HepG2 (cell line): ENCODE data around the gene MYPN. TPM values are rescaled to one million over a fixed set of nuclear protein-coding genes. Genes with fewer than 3 reads are reported as not detected.

Experiments
- ATAC-seq: fragments of 200-7000 bp; cut with Tn5 transposase; 3 replicates; pipeline ENCODE4 v1.9.1; 2020; ENCODE audit warnings: mild to moderate bottlenecking, moderate library complexity
- BruUV-seq: library from RNA; stranded (reverse); fragments of 400-500 nt; replicated peaks from 2 replicates; lab custom pipeline; 2021; lab: Mats Ljungman, UMichigan
- CTCF ChIA-PET: fragments of 300-600 bp; formaldehyde crosslinking; extraction: SDS; loops from one replicate; lab custom pipeline; 2021; ENCODE audit warnings: low total read pairs, inconsistent platforms, low intra/inter-chr PET ratio; lab: Yijun Ruan, JAX
- POLR2A ChIA-PET: fragments of 350-600 bp; sonication (Branson Sonifier 250); formaldehyde crosslinking; loops from one replicate; lab custom pipeline; 2020; ENCODE audit warnings: antibody characterized with exemption, inconsistent platforms; lab: Yijun Ruan, JAX
- DNase-seq: peaks from one replicate; pipeline ENCODE4 v3.0.0-alpha.2; 2015; ENCODE audit warnings: low spot score
- FAIRE-seq: peaks from 3 replicates; lab custom pipeline; 2011; peaks lifted over from hg19 to GRCh38; lab: Jason Lieb, UNC
- H2AFZ ChIP-seq: one replicate; pipeline ENCODE4 v1.6.1; 2011; ENCODE audit warnings: low read length, inconsistent platforms
- H3K27ac ChIP-seq: fragments of 300-600 bp; 3 replicates; pipeline ENCODE4 v1.8.0; 2011; ENCODE audit warnings: mixed run types, mild to moderate bottlenecking, mixed read lengths, low read length, inconsistent platforms; ENCODE audit not compliant: insufficient read depth; ENCODE audit errors: extremely low read length
- H3K27me3 ChIP-seq, 2 experiments: fragments of 200-600 bp in 1 of 2; 2 replicates in 1 of 2; 3 replicates in 1 of 2; pipeline versions ENCODE4 v1.6.0 to v1.8.0; 2011; ENCODE audit warnings: low read length in 2 of 2, mild to moderate bottlenecking in 2 of 2, moderate library complexity in 2 of 2, inconsistent platforms in 1 of 2; ENCODE audit not compliant: insufficient read depth in 2 of 2, control insufficient read depth in 1 of 2
- H3K36me3 ChIP-seq, 2 experiments: fragments of 200-600 bp in 1 of 2; replicated peaks in 1 of 2; 2 replicates in 1 of 2; 3 replicates in 1 of 2; pipeline versions ENCODE4 v1.5.1 to v1.8.0; 2011; ENCODE audit warnings: low read length in 2 of 2, inconsistent platforms in 1 of 2; ENCODE audit not compliant: insufficient read depth in 2 of 2, control insufficient read depth in 1 of 2
- H3K4me1 ChIP-seq: 2 replicates; pipeline ENCODE4 v1.5.1; 2012; ENCODE audit warnings: low read length, inconsistent platforms; ENCODE audit not compliant: insufficient read depth
- H3K4me2 ChIP-seq: 2 replicates; pipeline ENCODE4 v1.6.0; 2011; ENCODE audit warnings: low read depth, low read length, inconsistent platforms
- H3K4me3 ChIP-seq, 3 experiments: fragments of 200-600 bp in 1 of 3; sonication (generic), shearing (Covaris generic) in 1 of 3; replicated peaks in 1 of 3; 2 replicates each; pipeline ENCODE4 v1.5.1; 2011 to 2016; ENCODE audit warnings: low read length in 3 of 3, inconsistent platforms in 2 of 3, low read depth in 2 of 3, mild to moderate bottlenecking in 2 of 3, control low read depth in 1 of 3, mixed read lengths in 1 of 3; ENCODE audit not compliant: insufficient read depth in 1 of 3
- H3K79me2 ChIP-seq: one replicate; pipeline ENCODE4 v1.6.1; 2011; ENCODE audit warnings: low read length, inconsistent platforms; ENCODE audit not compliant: insufficient read depth
- H3K9ac ChIP-seq: 2 replicates; pipeline ENCODE4 v1.6.0; 2011; ENCODE audit warnings: mild to moderate bottlenecking, low read depth, low read length, inconsistent platforms; ENCODE audit not compliant: insufficient read depth
- H3K9me3 ChIP-seq: 2 replicates; pipeline ENCODE4 v1.5.1; 2012; ENCODE audit warnings: mild to moderate bottlenecking, low read length
- H4K20me1 ChIP-seq: 2 replicates; pipeline ENCODE4 v1.6.0; 2011; ENCODE audit warnings: inconsistent platforms, mild to moderate bottlenecking, low read length, moderate library complexity; ENCODE audit not compliant: insufficient read depth
- DNMT3B ChIP-seq: conservative IDR thresholded peaks from 2 replicates; pipeline ENCODE4 v1.6.1; 2016; ENCODE audit warnings: missing biosample characterization, control low read depth
- MAFK ChIP-seq, 2 experiments: IDR thresholded peaks in 1 of 2; conservative IDR thresholded peaks in 1 of 2; 2 replicates each; pipeline ENCODE4 v1.6.1; 2011; ENCODE audit warnings: improper control_type of control experiment in 2 of 2, low read length in 2 of 2
- MEIS1 ChIP-seq: sonication (generic); formaldehyde crosslinking; IDR thresholded peaks from 2 replicates; pipeline ENCODE4 v1.9.0; 2021; ENCODE audit warnings: mild to moderate bottlenecking, missing genetic modification reagents, moderate library complexity, borderline replicate concordance
- PITX1 ChIP-seq: sonication (generic); formaldehyde crosslinking; IDR thresholded peaks from 2 replicates; pipeline ENCODE4 v1.5.1; 2020; ENCODE audit warnings: mild to moderate bottlenecking, missing genetic modification reagents
- STAG1 ChIP-seq: sonication (generic); formaldehyde crosslinking; IDR thresholded peaks from 2 replicates; pipeline ENCODE4 v1.4.0; 2020; ENCODE audit warnings: missing genetic modification reagents
- ZNF235 ChIP-seq: sonication (generic); formaldehyde crosslinking; IDR thresholded peaks from 2 replicates; pipeline ENCODE4 v1.8.1; 2023; ENCODE audit warnings: mild to moderate bottlenecking, missing genetic modification reagents, borderline replicate concordance
- ZNF530 ChIP-seq: sonication (generic); formaldehyde crosslinking; IDR thresholded peaks from 2 replicates; pipeline ENCODE4 v1.5.0; 2020; ENCODE audit warnings: low read depth, mild to moderate bottlenecking, missing genetic modification reagents
- WGBS: methylation state at CpG from one replicate; pipeline ENCODE4 v1.1.6; 2017; ENCODE audit warnings: low lambda C conversion rate; 5-methylcytosine and 5-hydroxymethylcytosine counted together
- in situ Hi-C: cut with HindIII; loops from 2 replicates; pipeline ENCODE4 v1.10.0; 2017; ENCODE audit warnings: low pct_unique_long_range_greater_than_20kb; ENCODE audit not compliant: extremely low pct_ligation_motif_present
- intact Hi-C: fragments of 100-400 bp; cut with micrococcal nuclease; formaldehyde crosslinking; loops from one replicate; pipeline ENCODE4 v1.10.0; 2022; ENCODE audit not compliant: unreplicated experiment
- polyA plus RNA-seq, 8 experiments: library from polyadenylated mRNA; depleted of rRNA in 3 of 8; stranded (reverse) in 7 of 8; unstranded in 1 of 8; fragments of >200 nt; fragmentation: Illumina TruSeq in 4 of 8; extraction: Trizol in 4 of 8; gene quantifications; 2 replicates each; pipeline versions ENCODE4 v1.2.1 to v1.2.3, GENCODE V29; 2011 to 2016; ENCODE audit warnings: low read depth in 4 of 8, missing spikeins in 1 of 8, mixed read lengths in 1 of 8; ENCODE audit not compliant: insufficient read depth in 1 of 8
- total RNA-seq, 5 experiments: library from RNA; depleted of rRNA; stranded (reverse); fragments of >200 nt; fragmentation: Illumina TruSeq; extraction: Trizol; gene quantifications; 2 replicates each; pipeline ENCODE4 v1.2.3, GENCODE V29; 2016; ENCODE audit warnings: low read depth in 1 of 5
- TF ChIP-seq, protein P1 (sequence below): sonication (generic); formaldehyde crosslinking; IDR thresholded peaks from 2 replicates; pipeline ENCODE4 v1.9.0; 2021; ENCODE audit warnings: missing genetic modification reagents, mild to moderate bottlenecking, borderline replicate concordance
- TF ChIP-seq, protein P2 (sequence below): sonication (generic); formaldehyde crosslinking; IDR thresholded peaks from 2 replicates; pipeline ENCODE4 v1.4.0; 2020; ENCODE audit warnings: mild to moderate bottlenecking, missing genetic modification reagents, borderline replicate concordance

Gene MYPN
- total and polyA plus RNA-seq, 2 of the 13 experiments (the other 11 are each of a cell fraction or from before 2014, with no cell fraction given), result not detected

DNA sequence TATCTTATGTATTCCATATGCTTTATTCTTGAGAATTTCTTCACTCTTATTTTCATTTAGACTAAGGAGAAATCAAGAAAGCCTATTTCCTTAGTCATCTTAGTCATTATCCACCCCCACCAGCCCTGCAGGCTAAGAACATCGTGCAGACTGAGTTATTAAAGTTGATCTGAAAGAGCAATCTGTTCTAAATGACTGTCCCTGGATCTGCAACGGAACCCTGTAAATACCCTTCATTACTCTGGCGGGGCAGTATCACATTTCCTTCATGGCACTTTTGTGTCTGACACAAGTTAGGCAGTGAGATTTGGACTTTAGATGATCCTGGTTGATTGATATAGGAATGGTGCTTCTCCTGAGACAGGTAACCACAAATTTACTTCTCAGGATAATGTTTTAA lies 3.5 kb upstream of the MYPN start:
- Histone ChIP-seq H3K27me3 (peaks cover 0 to 3% of the 10 kb centered on the region in 2 experiments; a peak in 1 of 5 replicates), H3K27ac (no peak overlapping the region), H3K4me3 (no peak overlapping the region), H3K4me1 (no peaks in the 10 kb centered on the region), H3K36me3 (no peaks in the 10 kb centered on the region), H3K79me2 (no peaks in the 10 kb centered on the region), H3K4me2 (no peak overlapping the region), H4K20me1 (no peaks in the 10 kb centered on the region), H2AFZ (no peak overlapping the region), H3K9ac (no peak overlapping the region), H3K9me3 (no peaks in the 10 kb centered on the region)
- POLR2A ChIA-PET, result no interaction called here
- intact Hi-C loops, result no loop called here
- WGBS, result 10% methylated on average over 3 of the region's 3 CpGs
- BruUV-seq, result no TSS peak
- in situ Hi-C loops, result no loop called here
- CTCF ChIA-PET, result no interaction called here
- DNase-seq (no peak), ATAC-seq (no peak), FAIRE-seq (no peak)
- no peak for TF ChIP-seq STAG1 (CRISPR knock-in tag)
- TF ChIP-seq DNMT3B (CRISPR knock-in tag), result no peak
- no peak for TF ChIP-seq MAFK (conservative IDR thresholded peaks at IDR 0.05 in 1 of 2, IDR thresholded peaks at IDR 0.05 in 1 of 2; ENCODE audit: low read length in 2 of 2)
- no peak for TF ChIP-seq ZNF235
- no peak for TF ChIP-seq MEIS1 (CRISPR knock-in tag)
- TF ChIP-seq, protein P1, sequence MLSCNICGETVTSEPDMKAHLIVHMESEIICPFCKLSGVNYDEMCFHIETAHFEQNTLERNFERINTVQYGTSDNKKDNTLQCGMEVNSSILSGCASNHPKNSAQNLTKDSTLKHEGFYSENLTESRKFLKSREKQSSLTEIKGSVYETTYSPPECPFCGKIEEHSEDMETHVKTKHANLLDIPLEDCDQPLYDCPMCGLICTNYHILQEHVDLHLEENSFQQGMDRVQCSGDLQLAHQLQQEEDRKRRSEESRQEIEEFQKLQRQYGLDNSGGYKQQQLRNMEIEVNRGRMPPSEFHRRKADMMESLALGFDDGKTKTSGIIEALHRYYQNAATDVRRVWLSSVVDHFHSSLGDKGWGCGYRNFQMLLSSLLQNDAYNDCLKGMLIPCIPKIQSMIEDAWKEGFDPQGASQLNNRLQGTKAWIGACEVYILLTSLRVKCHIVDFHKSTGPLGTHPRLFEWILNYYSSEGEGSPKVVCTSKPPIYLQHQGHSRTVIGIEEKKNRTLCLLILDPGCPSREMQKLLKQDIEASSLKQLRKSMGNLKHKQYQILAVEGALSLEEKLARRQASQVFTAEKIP (CRISPR knock-in tag), result no peak
- TF ChIP-seq PITX1 (CRISPR knock-in tag), result no peak
- no peak for TF ChIP-seq ZNF530 (CRISPR knock-in tag)
- TF ChIP-seq, protein P2, sequence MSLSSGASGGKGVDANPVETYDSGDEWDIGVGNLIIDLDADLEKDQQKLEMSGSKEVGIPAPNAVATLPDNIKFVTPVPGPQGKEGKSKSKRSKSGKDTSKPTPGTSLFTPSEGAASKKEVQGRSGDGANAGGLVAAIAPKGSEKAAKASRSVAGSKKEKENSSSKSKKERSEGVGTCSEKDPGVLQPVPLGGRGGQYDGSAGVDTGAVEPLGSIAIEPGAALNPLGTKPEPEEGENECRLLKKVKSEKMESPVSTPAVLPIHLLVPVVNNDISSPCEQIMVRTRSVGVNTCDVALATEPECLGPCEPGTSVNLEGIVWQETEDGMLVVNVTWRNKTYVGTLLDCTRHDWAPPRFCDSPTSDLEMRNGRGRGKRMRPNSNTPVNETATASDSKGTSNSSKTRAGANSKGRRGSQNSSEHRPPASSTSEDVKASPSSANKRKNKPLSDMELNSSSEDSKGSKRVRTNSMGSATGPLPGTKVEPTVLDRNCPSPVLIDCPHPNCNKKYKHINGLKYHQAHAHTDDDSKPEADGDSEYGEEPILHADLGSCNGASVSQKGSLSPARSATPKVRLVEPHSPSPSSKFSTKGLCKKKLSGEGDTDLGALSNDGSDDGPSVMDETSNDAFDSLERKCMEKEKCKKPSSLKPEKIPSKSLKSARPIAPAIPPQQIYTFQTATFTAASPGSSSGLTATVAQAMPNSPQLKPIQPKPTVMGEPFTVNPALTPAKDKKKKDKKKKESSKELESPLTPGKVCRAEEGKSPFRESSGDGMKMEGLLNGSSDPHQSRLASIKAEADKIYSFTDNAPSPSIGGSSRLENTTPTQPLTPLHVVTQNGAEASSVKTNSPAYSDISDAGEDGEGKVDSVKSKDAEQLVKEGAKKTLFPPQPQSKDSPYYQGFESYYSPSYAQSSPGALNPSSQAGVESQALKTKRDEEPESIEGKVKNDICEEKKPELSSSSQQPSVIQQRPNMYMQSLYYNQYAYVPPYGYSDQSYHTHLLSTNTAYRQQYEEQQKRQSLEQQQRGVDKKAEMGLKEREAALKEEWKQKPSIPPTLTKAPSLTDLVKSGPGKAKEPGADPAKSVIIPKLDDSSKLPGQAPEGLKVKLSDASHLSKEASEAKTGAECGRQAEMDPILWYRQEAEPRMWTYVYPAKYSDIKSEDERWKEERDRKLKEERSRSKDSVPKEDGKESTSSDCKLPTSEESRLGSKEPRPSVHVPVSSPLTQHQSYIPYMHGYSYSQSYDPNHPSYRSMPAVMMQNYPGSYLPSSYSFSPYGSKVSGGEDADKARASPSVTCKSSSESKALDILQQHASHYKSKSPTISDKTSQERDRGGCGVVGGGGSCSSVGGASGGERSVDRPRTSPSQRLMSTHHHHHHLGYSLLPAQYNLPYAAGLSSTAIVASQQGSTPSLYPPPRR (CRISPR knock-in tag), result no peak
